ENCODE results near the gene PLXNA4.

PLXNA4 gene

DNA sequence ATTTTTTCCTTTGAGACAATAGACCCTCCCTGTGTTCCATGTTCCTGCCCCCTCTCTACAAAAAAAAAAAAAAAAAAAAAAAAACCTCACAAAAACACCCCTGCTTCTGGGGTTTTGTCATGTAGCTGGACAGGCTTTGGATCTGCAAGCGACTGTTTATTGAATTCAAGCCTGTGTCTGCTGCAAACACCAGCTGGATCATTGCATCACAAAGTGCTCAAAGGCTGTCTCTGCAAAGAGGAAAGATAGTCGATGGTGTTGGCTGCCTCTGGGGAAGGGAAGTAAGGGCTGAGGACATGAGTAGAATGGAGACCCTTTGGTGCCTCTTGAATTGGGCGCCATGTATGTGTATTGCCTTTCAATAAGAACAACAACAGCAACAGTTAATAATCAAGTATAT, 471.2 kb downstream of the PLXNA4 start:
- no peak overlapping the region for H3K9ac ChIP-seq (ENCODE audit: low read depth, low read length)
- H3K36me3 ChIP-seq (ENCODE audit: control insufficient read depth, insufficient read depth, low read length) = no peaks in the 10 kb centered on the region
- H3K27me3 ChIP-seq (ENCODE audit: control insufficient read depth, insufficient read depth, low read length) = no peaks in the 10 kb centered on the region
- no peaks in the 10 kb centered on the region for H3K4me1 ChIP-seq (ENCODE audit: control insufficient read depth, insufficient read depth, low read length)
- no peak overlapping the region for H3K4me3 ChIP-seq (ENCODE audit: low read depth, low read length)
- no peaks in the 10 kb centered on the region for H3K9me3 ChIP-seq (ENCODE audit: control insufficient read depth, insufficient read depth, low read length)

DNA sequence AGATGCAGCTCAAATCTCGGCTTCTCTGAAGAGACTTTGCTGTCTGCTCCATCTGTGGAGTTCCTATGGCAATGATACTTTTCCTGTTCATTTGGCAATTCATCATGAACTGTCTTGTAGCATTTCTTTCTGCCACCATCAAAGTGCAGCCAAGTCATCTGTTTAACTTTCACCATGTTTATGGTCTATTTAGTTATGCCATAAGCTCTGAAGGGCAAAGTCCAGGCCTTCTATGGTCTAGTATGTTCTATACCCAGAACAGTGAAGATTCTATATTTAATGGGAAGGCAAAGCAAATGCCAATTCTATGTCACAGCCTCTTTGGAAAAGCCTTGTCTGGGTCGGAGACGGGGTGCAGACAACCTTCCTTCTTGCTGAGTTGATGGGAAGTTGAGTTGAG, 472.6 kb downstream of the PLXNA4 start:
- no peaks in the 10 kb centered on the region for H3K9me3 ChIP-seq (ENCODE audit: control insufficient read depth, insufficient read depth, low read length)
- H3K36me3 ChIP-seq (ENCODE audit: control insufficient read depth, insufficient read depth, low read length) = no peaks in the 10 kb centered on the region
- H3K27me3 ChIP-seq (ENCODE audit: control insufficient read depth, insufficient read depth, low read length) = no peaks in the 10 kb centered on the region
- no peak overlapping the region for H3K4me3 ChIP-seq (ENCODE audit: low read depth, low read length)
- H3K9ac ChIP-seq (ENCODE audit: low read depth, low read length) = no peak overlapping the region
- no peaks in the 10 kb centered on the region for H3K4me1 ChIP-seq (ENCODE audit: control insufficient read depth, insufficient read depth, low read length)

DNA sequence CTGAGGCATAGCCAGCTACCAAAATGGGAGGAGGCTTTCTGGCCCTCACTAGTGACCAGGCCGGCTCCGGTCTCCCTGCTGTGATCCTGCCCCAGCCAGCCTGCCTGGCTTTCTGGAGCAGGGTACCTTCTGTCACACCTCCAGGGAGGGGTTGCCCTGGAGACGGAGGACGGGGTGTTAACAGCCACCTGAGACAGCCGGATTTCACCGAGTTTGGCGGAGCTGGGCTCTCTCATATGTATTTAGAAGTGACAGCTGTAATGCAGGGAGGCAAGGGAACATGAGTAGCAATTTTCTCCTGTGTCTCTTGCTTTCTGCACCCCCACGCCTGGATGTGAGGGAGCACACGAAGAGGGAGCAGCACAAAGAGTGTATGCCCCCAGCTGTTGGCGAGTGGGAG, 473.3 kb downstream of the PLXNA4 start:
- H3K27me3 ChIP-seq (ENCODE audit: control insufficient read depth, insufficient read depth, low read length) = no peaks in the 10 kb centered on the region
- H3K4me3 ChIP-seq (ENCODE audit: low read depth, low read length) = no peak overlapping the region
- H3K9ac ChIP-seq (ENCODE audit: low read depth, low read length) = no peak overlapping the region
- H3K9me3 ChIP-seq (ENCODE audit: control insufficient read depth, insufficient read depth, low read length) = no peaks in the 10 kb centered on the region
- no peaks in the 10 kb centered on the region for H3K4me1 ChIP-seq (ENCODE audit: control insufficient read depth, insufficient read depth, low read length)
- no peaks in the 10 kb centered on the region for H3K36me3 ChIP-seq (ENCODE audit: control insufficient read depth, insufficient read depth, low read length)

DNA sequence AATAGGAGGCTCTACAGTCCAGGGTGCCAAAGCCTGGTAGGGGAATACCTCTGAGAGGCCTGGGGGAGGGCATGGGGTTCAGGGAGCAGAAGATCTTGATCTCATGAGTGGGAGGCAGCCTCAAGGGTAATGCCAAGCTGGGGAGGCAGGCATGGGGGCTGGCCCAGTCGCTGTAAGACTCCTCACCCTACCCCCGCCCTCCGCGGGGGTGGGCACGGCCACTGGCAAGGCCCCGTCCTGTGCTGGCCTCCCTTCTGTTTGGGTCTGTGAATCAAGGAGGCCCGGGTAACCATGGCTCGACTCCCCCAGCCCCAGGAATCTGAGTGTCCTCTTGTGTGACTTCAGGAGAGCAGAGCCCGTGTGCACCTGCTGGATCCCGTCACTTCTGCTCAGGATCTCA, 473.9 kb downstream of the PLXNA4 start:
- Histone ChIP-seq H3K27me3 (ENCODE audit: control insufficient read depth, insufficient read depth, low read length) (no peaks in the 10 kb centered on the region), H3K4me1 (ENCODE audit: control insufficient read depth, insufficient read depth, low read length) (no peaks in the 10 kb centered on the region), H3K9me3 (ENCODE audit: control insufficient read depth, insufficient read depth, low read length) (no peaks in the 10 kb centered on the region), H3K9ac (ENCODE audit: low read depth, low read length) (no peak overlapping the region), H3K4me3 (ENCODE audit: low read depth, low read length) (no peak overlapping the region), H3K36me3 (ENCODE audit: control insufficient read depth, insufficient read depth, low read length) (no peaks in the 10 kb centered on the region)

DNA sequence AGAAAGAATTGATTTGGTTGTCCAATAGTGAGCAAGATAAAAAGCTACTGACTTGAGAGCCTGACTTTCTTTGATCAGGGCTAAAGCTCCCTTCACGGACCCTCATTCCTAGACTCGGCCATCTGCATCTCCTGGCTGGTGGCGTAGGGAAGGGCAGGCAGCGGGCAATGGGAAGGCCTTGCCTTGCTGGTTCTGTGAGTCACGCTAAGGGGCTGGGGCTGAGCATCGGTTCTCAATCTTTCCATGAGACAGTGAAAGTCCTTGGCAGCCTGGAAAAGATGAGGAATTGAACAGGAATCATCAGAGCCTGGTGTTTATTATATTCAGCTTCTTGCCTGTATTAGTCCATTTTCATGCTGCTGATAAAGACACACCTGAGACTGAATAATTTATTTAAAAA, 475.3 kb downstream of the PLXNA4 start:
- Histone ChIP-seq H3K4me1 (ENCODE audit: control insufficient read depth, insufficient read depth, low read length) (no peaks in the 10 kb centered on the region), H3K9ac (ENCODE audit: low read depth, low read length) (no peak overlapping the region), H3K36me3 (ENCODE audit: control insufficient read depth, insufficient read depth, low read length) (no peaks in the 10 kb centered on the region), H3K9me3 (ENCODE audit: control insufficient read depth, insufficient read depth, low read length) (no peaks in the 10 kb centered on the region), H3K27me3 (ENCODE audit: control insufficient read depth, insufficient read depth, low read length) (no peaks in the 10 kb centered on the region), H3K4me3 (ENCODE audit: low read depth, low read length) (no peak overlapping the region)

DNA sequence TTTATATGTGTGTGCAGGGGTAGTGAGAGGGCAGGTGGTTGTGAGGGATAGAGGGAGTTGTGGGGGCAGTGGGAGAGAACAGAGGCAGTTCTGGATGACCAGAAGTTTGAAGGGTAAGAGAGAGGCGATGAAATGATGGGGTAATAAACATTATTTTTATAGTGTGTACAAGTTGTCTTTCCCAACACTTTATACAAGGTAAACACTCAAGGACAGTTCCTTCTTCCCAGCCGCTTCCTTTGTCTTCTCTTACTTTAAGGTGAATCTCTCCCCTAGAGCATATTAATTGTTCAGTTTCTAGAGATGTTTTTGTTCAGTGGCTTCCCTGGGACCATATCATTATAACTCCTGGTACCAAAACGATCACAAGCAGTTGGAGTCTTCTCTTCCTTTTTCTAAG, 475.8 kb downstream of the PLXNA4 start:
- no peaks in the 10 kb centered on the region for H3K27me3 ChIP-seq (ENCODE audit: control insufficient read depth, insufficient read depth, low read length)

DNA sequence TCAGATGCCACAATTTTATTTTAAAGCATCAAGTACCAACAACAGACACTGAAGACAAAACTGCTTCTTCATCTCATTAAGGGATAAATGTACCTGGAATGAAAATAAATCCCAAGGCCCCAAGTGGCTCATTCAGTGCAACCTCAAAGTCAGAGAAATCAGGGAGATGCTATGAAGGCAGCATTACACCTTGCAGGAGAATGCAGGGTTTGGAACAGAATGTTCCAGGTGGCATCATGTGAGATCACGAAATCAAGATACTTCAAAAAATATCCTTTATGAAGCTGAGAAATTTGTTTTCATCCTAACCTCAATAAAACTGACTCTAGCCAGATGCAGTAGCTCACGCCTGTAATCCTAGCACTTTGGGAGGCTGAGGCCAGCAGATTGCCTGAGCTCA, 477.1 kb downstream of the PLXNA4 start:
- Histone ChIP-seq H3K4me3 (ENCODE audit: low read depth, low read length) (no peak overlapping the region), H3K9me3 (ENCODE audit: control insufficient read depth, insufficient read depth, low read length) (no peaks in the 10 kb centered on the region), H3K27me3 (ENCODE audit: control insufficient read depth, insufficient read depth, low read length) (no peaks in the 10 kb centered on the region), H3K36me3 (ENCODE audit: control insufficient read depth, insufficient read depth, low read length) (no peaks in the 10 kb centered on the region), H3K4me1 (ENCODE audit: control insufficient read depth, insufficient read depth, low read length) (no peaks in the 10 kb centered on the region), H3K9ac (ENCODE audit: low read depth, low read length) (no peak overlapping the region)

More for the DNA sequence above, 475.8 kb downstream of the PLXNA4 start:
- Histone ChIP-seq H3K9ac (ENCODE audit: low read depth, low read length) (no peak overlapping the region), H3K4me3 (ENCODE audit: low read depth, low read length) (no peak overlapping the region), H3K9me3 (ENCODE audit: control insufficient read depth, insufficient read depth, low read length) (no peaks in the 10 kb centered on the region), H3K4me1 (ENCODE audit: control insufficient read depth, insufficient read depth, low read length) (no peaks in the 10 kb centered on the region), H3K36me3 (ENCODE audit: control insufficient read depth, insufficient read depth, low read length) (no peaks in the 10 kb centered on the region)

DNA sequence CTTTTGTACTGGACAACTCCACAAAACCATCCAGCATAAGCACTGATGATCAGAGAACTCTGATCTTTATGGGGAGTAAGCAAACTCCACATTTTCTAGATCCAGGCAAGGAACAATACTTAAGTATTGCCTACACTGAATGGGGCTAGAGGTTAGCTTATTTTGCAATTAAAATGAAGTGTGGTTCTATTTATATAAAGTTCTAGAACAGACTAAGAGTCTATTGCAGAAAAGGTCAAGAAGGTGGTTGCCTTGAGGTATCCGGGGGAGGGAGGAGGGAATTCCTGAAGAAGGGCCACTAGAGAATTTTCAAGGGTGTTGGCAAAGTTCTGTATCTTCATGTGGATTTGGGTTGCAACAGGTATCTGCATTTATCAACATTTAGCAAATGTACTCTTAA, 477.9 kb downstream of the PLXNA4 start:
- Histone ChIP-seq H3K4me3 (ENCODE audit: low read depth, low read length) (no peak overlapping the region), H3K27me3 (ENCODE audit: control insufficient read depth, insufficient read depth, low read length) (no peaks in the 10 kb centered on the region), H3K9me3 (ENCODE audit: control insufficient read depth, insufficient read depth, low read length) (no peaks in the 10 kb centered on the region), H3K36me3 (ENCODE audit: control insufficient read depth, insufficient read depth, low read length) (no peaks in the 10 kb centered on the region), H3K4me1 (ENCODE audit: control insufficient read depth, insufficient read depth, low read length) (no peaks in the 10 kb centered on the region), H3K9ac (ENCODE audit: low read depth, low read length) (no peak overlapping the region)

DNA sequence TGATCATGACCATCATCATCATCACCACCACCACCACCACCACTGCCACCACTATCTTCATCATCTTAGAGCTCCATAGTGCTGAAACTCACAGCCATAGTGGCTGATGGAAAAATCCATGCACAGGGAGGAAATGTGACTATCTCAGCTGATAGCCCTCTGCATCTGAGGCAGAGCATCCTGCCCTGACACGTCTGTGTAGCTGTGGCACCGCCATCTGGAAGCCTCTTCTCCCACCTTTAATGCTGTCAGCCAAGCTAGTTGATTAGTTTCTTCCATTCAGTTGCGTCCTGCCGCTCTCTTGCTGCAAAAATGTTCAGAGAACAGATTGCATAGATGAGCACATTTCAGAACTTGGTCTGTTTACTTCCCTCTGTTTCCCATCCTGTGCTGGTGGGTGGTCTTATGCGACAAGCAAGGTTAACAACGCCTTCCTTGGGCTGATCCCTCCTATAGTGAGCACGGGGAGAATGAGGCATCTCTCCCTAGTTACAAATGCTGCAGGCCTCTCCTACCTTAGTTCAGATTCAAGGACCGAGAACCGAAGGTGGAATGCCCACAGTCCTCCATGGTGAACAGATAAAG, 478.6 kb downstream of the PLXNA4 start:
- no peaks in the 10 kb centered on the region for H3K27me3 ChIP-seq (ENCODE audit: control insufficient read depth, insufficient read depth, low read length)
- H3K9ac ChIP-seq (ENCODE audit: low read depth, low read length) = no peak overlapping the region
- H3K4me1 ChIP-seq (ENCODE audit: control insufficient read depth, insufficient read depth, low read length) = no peaks in the 10 kb centered on the region
- no peak overlapping the region for H3K4me3 ChIP-seq (ENCODE audit: low read depth, low read length)
- no peaks in the 10 kb centered on the region for H3K36me3 ChIP-seq (ENCODE audit: control insufficient read depth, insufficient read depth, low read length)
- no peaks in the 10 kb centered on the region for H3K9me3 ChIP-seq (ENCODE audit: control insufficient read depth, insufficient read depth, low read length)

DNA sequence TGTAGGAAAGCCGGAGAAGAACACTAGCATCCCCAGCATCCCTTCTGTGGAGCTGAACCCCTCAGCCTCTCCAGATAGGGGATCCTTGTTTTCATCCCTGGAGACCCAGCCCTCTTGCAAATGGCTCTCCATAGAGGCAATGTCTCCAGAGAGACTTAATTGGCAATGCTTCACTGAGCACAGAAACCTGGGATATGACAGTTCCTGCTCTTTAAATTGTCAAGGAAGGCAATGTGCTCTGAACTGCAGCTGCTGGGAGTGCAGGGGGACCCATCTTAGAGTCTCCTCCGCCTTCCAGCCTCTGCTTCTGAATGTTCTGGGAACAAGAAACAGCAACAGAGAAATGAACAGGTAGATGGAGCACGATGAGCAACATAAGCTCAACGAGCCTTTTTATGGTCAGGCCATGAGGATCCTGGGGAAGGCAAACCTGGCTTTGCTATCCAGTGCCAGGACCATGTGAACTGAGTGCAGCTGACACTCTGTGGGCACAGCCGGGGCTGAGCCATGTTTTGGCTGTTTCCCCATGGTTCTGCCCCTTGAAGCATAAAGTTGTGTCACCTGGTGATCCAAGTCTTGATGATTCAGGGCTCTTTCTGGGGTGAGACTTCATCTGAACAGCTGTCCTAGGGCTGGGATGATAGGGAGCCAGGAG, 481.0 kb downstream of the PLXNA4 start:
- Histone ChIP-seq H3K9me3 (ENCODE audit: control insufficient read depth, insufficient read depth, low read length) (no peaks in the 10 kb centered on the region), H3K4me3 (ENCODE audit: low read depth, low read length) (no peak overlapping the region), H3K36me3 (ENCODE audit: control insufficient read depth, insufficient read depth, low read length) (no peaks in the 10 kb centered on the region), H3K4me1 (ENCODE audit: control insufficient read depth, insufficient read depth, low read length) (no peaks in the 10 kb centered on the region), H3K27me3 (ENCODE audit: control insufficient read depth, insufficient read depth, low read length) (no peaks in the 10 kb centered on the region), H3K9ac (ENCODE audit: low read depth, low read length) (no peak overlapping the region)

DNA sequence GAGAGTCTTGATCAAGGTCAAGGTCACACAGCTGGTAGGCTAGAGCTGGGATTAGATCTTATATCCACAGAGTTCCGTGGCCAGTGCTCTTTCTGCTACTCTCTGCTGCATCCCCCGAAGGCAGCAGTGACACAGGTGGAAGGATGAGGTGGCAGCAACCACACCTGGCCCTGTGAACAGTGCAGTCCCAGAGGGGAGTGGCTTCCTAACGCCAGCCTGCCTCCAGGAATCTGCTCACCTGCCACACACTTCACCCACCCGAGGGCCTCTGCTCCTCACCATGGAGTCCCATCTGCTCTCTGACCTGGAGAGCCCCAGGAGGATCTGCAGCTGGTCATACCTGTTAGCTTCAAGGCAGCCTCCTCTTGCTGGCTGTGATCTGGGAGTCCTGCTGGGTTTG, 484.2 kb downstream of the PLXNA4 start:
- Histone ChIP-seq H3K27me3 (ENCODE audit: control insufficient read depth, insufficient read depth, low read length) (no peaks in the 10 kb centered on the region), H3K4me1 (ENCODE audit: control insufficient read depth, insufficient read depth, low read length) (no peaks in the 10 kb centered on the region), H3K4me3 (ENCODE audit: low read depth, low read length) (no peak overlapping the region), H3K9ac (ENCODE audit: low read depth, low read length) (no peak overlapping the region), H3K36me3 (ENCODE audit: control insufficient read depth, insufficient read depth, low read length) (no peaks in the 10 kb centered on the region), H3K9me3 (ENCODE audit: control insufficient read depth, insufficient read depth, low read length) (no peaks in the 10 kb centered on the region)

DNA sequence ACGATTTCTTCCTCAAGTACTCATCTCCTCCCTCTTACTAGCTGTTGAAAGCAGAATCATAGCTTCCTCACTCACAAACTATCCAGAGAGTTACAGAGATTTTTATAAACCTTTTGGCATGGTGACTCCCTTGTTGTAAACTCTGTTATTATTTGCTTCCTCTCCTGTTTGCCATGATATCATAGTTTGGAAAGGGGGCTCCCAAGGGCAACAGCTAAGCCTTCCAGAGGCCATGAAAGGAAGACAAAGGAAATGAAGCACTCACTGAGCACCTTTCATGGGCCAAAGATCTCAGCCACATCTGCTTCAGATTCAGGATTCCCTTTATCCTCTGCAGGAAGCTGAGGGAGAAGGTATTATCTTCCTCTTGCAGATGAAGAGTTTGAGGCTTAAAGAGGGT, 484.6 kb downstream of the PLXNA4 start:
- Histone ChIP-seq H3K27me3 (ENCODE audit: control insufficient read depth, insufficient read depth, low read length) (no peaks in the 10 kb centered on the region), H3K36me3 (ENCODE audit: control insufficient read depth, insufficient read depth, low read length) (no peaks in the 10 kb centered on the region), H3K4me1 (ENCODE audit: control insufficient read depth, insufficient read depth, low read length) (no peaks in the 10 kb centered on the region), H3K4me3 (ENCODE audit: low read depth, low read length) (no peak overlapping the region), H3K9ac (ENCODE audit: low read depth, low read length) (no peak overlapping the region), H3K9me3 (ENCODE audit: control insufficient read depth, insufficient read depth, low read length) (no peaks in the 10 kb centered on the region)
